Measurements from ENCODE around the gene CEMIP2. TPM values are rescaled to one million over a fixed set of nuclear protein-coding genes. Genes with fewer than 3 reads are reported as not detected.

Gene CEMIP2
- total and polyA plus RNA-seq, 4 donors, result 37.3 to 150 (median 89.9) TPM

DNA sequence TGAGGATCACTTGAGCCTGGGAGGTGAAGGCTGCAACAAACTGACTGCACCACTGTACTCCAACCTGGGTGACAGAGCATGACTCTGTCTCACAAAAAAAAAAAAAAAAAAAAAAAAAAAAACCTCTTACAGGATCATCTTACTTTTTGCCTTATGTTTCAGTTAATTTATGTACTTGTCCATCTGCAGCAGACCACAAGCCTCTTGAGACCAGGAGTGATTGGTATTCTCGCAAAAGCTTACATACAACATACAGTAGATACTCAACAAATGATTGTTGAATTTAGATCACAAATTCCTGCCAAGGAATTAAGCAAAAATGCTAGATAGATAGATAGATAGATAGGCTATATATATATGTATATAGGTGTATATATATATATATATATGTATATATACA, 12.4 kb downstream of the CEMIP2 start:
- Histone ChIP-seq H3K4me1 (ENCODE audit: control insufficient read depth in 5 of 5, insufficient read depth in 5 of 5, low read length in 5 of 5) (peaks cover 0 to 19% (median 10%) of the 10 kb centered on the region in 5 donors), H3K27me3 (ENCODE audit: control insufficient read depth in 3 of 3, insufficient read depth in 3 of 3, low read length in 2 of 3) (no peaks in the 10 kb centered on the region), H3K4me3 (no peak overlapping the region), H3K27ac (ENCODE audit: low read depth in 1 of 2, low read length in 1 of 2) (no peak overlapping the region), H3K9ac (ENCODE audit: insufficient read depth in 1 of 2, low read length in 2 of 2) (no peak overlapping the region), H3K36me3 (ENCODE audit: control insufficient read depth in 4 of 4, insufficient read depth in 4 of 4, low read length in 4 of 4) (no peaks in the 10 kb centered on the region), H3K9me3 (ENCODE audit: control insufficient read depth in 4 of 4, insufficient read depth in 3 of 4, low read length in 3 of 4) (no peaks in the 10 kb centered on the region)
- DNase-seq (no peak), ATAC-seq (ENCODE audit: insufficient read depth, low FRiP score) (no peak)
- TF ChIP-seq, protein P1, sequence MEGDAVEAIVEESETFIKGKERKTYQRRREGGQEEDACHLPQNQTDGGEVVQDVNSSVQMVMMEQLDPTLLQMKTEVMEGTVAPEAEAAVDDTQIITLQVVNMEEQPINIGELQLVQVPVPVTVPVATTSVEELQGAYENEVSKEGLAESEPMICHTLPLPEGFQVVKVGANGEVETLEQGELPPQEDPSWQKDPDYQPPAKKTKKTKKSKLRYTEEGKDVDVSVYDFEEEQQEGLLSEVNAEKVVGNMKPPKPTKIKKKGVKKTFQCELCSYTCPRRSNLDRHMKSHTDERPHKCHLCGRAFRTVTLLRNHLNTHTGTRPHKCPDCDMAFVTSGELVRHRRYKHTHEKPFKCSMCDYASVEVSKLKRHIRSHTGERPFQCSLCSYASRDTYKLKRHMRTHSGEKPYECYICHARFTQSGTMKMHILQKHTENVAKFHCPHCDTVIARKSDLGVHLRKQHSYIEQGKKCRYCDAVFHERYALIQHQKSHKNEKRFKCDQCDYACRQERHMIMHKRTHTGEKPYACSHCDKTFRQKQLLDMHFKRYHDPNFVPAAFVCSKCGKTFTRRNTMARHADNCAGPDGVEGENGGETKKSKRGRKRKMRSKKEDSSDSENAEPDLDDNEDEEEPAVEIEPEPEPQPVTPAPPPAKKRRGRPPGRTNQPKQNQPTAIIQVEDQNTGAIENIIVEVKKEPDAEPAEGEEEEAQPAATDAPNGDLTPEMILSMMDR (IDR thresholded peaks at IDR 0.05; ENCODE audit: control extremely low read depth, extremely low read depth), result no peak
- WGBS, 2 donors, result 93 to 96% methylated on average over 1 of the region's 1 CpG

DNA sequence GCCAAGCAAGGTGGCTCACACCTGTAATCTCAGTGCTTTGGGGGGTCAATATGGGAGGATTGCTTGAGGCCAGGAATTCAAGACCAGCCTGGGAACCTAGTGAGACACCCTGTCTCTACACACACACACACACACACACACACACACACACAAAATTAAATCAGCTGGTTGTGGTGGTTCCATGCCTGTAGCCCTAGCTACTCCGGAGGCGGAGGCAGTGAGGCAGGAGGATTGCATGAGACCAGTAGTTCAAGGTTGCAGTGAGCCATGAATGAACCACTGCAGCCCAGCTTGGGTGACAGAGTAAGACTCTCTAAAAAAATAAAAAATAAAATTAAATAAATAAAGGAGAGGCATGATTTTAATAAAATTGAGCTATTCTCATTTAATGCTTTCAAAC, 13.1 kb downstream of the CEMIP2 start:
- WGBS, 2 donors, result 95 to 98% methylated on average over 2 of the region's 2 CpGs
- ATAC-seq (ENCODE audit: insufficient read depth, low FRiP score) (no peak), DNase-seq (no peak)
- no peak overlapping the region for H3K27ac ChIP-seq (ENCODE audit: low read depth in 1 of 2, low read length in 1 of 2)
- no peaks in the 10 kb centered on the region for H3K36me3 ChIP-seq (ENCODE audit: control insufficient read depth in 4 of 4, insufficient read depth in 4 of 4, low read length in 4 of 4)
- no peaks in the 10 kb centered on the region for H3K9me3 ChIP-seq (ENCODE audit: control insufficient read depth in 4 of 4, insufficient read depth in 3 of 4, low read length in 3 of 4)
- TF ChIP-seq, protein P1 (IDR thresholded peaks at IDR 0.05; ENCODE audit: control extremely low read depth, extremely low read depth), result no peak
- H3K4me3 ChIP-seq, result no peak overlapping the region
- no peaks in the 10 kb centered on the region for H3K27me3 ChIP-seq (ENCODE audit: control insufficient read depth in 3 of 3, insufficient read depth in 3 of 3, low read length in 2 of 3)
- no peak overlapping the region for H3K9ac ChIP-seq (ENCODE audit: insufficient read depth in 1 of 2, low read length in 2 of 2)
- peaks cover 0 to 21% (median 10%) of the 10 kb centered on the region in 5 donors for H3K4me1 ChIP-seq (ENCODE audit: control insufficient read depth in 5 of 5, insufficient read depth in 5 of 5, low read length in 5 of 5)

DNA sequence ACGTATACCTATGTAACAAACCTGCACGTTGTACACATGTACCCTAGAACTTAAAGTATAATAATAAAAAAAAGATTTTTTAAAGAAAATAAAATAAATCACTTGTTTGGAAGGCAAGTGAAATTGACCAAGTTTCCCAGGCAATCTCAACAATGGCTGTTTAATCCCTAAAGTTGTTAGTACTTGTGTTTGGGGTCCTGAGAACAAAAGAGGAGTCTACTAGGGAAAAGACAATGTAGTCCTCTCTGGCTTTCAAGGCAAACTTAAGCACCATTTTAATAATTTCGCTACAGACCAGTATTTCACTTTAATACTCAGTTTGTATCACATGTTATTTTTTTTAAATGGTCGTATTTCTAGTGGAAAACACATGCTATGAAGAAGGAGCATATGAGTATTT, 14.2 kb downstream of the CEMIP2 start:
- Histone ChIP-seq H3K4me3 (no peak overlapping the region), H3K27ac (ENCODE audit: low read depth in 1 of 2, low read length in 1 of 2) (no peak overlapping the region), H3K36me3 (ENCODE audit: control insufficient read depth in 4 of 4, insufficient read depth in 4 of 4, low read length in 4 of 4) (peaks cover 0 to 5% (median 1%) of the 10 kb centered on the region in 4 donors), H3K9me3 (ENCODE audit: control insufficient read depth in 4 of 4, insufficient read depth in 3 of 4, low read length in 3 of 4) (no peaks in the 10 kb centered on the region), H3K9ac (ENCODE audit: insufficient read depth in 1 of 2, low read length in 2 of 2) (no peak overlapping the region), H3K4me1 (ENCODE audit: control insufficient read depth in 5 of 5, insufficient read depth in 5 of 5, low read length in 5 of 5) (peaks cover 0 to 21% (median 10%) of the 10 kb centered on the region in 5 donors), H3K27me3 (ENCODE audit: control insufficient read depth in 3 of 3, insufficient read depth in 3 of 3, low read length in 2 of 3) (no peaks in the 10 kb centered on the region)
- ATAC-seq (ENCODE audit: insufficient read depth, low FRiP score) (no peak), DNase-seq (no peak)
- TF ChIP-seq, protein P1 (IDR thresholded peaks at IDR 0.05; ENCODE audit: control extremely low read depth, extremely low read depth), result no peak
- WGBS, 2 donors, result 87 to 93% methylated on average over 4 of the region's 4 CpGs

DNA sequence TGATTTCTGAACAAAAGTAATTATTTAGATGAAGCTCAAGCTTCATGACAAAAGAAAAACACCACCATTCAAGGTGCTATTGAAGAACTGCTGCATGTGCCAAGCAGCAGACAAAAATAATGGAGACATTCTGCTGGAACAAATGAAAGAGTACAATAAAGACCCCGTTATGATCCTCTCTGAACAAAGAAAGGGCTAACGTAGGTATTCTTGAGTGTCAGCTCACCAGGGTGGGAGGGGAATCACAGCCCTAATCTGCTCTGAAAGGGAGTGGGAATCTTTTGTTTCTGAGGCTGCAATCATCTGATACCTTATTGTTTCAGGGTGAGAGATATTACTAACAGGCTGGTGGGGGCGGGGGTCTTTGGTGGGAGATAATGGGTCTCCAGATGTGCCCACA, 15.4 kb downstream of the CEMIP2 start:
- Histone ChIP-seq H3K9me3 (ENCODE audit: control insufficient read depth in 4 of 4, insufficient read depth in 3 of 4, low read length in 3 of 4) (no peaks in the 10 kb centered on the region), H3K4me1 (ENCODE audit: control insufficient read depth in 5 of 5, insufficient read depth in 5 of 5, low read length in 5 of 5) (peaks cover 0 to 15% (median 3%) of the 10 kb centered on the region in 5 donors), H3K4me3 (no peak overlapping the region), H3K27me3 (ENCODE audit: control insufficient read depth in 3 of 3, insufficient read depth in 3 of 3, low read length in 2 of 3) (no peaks in the 10 kb centered on the region), H3K36me3 (ENCODE audit: control insufficient read depth in 4 of 4, insufficient read depth in 4 of 4, low read length in 4 of 4) (peaks cover 0 to 9% (median 3%) of the 10 kb centered on the region in 4 donors), H3K27ac (ENCODE audit: low read depth in 1 of 2, low read length in 1 of 2) (no peak overlapping the region), H3K9ac (ENCODE audit: insufficient read depth in 1 of 2, low read length in 2 of 2) (no peak overlapping the region)
- ATAC-seq (ENCODE audit: insufficient read depth, low FRiP score) (no peak), DNase-seq (no peak)
- WGBS, 2 donors, result 81 to 83% methylated on average over 3 of the region's 3 CpGs
- TF ChIP-seq, protein P1 (IDR thresholded peaks at IDR 0.05; ENCODE audit: control extremely low read depth, extremely low read depth), result no peak
